Tibial nerve (tissue), 4 donors: Measurements from ENCODE around the gene SUCLG2. TPM values are rescaled to one million over a fixed set of nuclear protein-coding genes. Genes with fewer than 3 reads are reported as not detected.

Source experiments
- DNase-seq, 2 donors: peaks; one replicate each; pipeline ENCODE4 v3.0.0-alpha.2; 2019; ENCODE audit warnings: low spot score in 2 of 2
- H3K27ac ChIP-seq, 4 donors: fragments of 200-600 bp; sonication (generic) in 3 of 4; one replicate each; pipeline ENCODE4 v1.5.1; 2017 to 2019; ENCODE audit warnings: mild to moderate bottlenecking in 1 of 4
- H3K27me3 ChIP-seq, 2 donors: fragments of 200-600 bp; sonication (generic) in 1 of 2; one replicate each; pipeline versions ENCODE4 v1.5.1 to v1.6.0; 2017 to 2019
- H3K36me3 ChIP-seq, 3 donors: fragments of 200-600 bp; sonication (generic); one replicate each; pipeline ENCODE4 v1.5.1; 2018 to 2019
- H3K4me1 ChIP-seq, 4 donors: fragments of 200-600 bp; sonication (generic) in 3 of 4; one replicate each; pipeline ENCODE4 v1.5.1; 2017 to 2019
- H3K4me3 ChIP-seq, 4 donors: fragments of 200-600 bp; sonication (generic) in 3 of 4; one replicate each; pipeline ENCODE4 v1.5.1; 2017 to 2019; ENCODE audit warnings: mild to moderate bottlenecking in 1 of 4, moderate library complexity in 1 of 4
- H3K9me3 ChIP-seq, 4 donors: fragments of 200-600 bp; sonication (generic) in 3 of 4; one replicate each; pipeline ENCODE4 v1.5.1; 2017 to 2019
- EP300 ChIP-seq, 2 donors: sonication (generic); formaldehyde crosslinking; IDR thresholded peaks; one replicate each; pipeline ENCODE4 v1.6.1; 2017; ENCODE audit warnings: antibody characterized with exemption in 2 of 2, mild to moderate bottlenecking in 1 of 2
- POLR2A ChIP-seq, 2 donors: fragments of 450-650 bp; IDR thresholded peaks; one replicate each; pipeline ENCODE4 v1.6.1; 2017; ENCODE audit warnings: antibody characterized with exemption in 2 of 2, mild to moderate bottlenecking in 2 of 2, moderate library complexity in 2 of 2
- WGBS, 2 donors: methylation state at CpG; one replicate each; pipeline ENCODE4 v1.1.5; 2018; 5-methylcytosine and 5-hydroxymethylcytosine counted together
- total RNA-seq, 4 donors: library from RNA; depleted of rRNA; stranded (reverse); fragments of >200 nt; gene quantifications; one replicate each; pipeline ENCODE4 v1.1.0, GENCODE V29; 2016
- TF ChIP-seq, protein P1 (sequence below), 5 experiments: fragments of 200-600 bp in 3 of 5; fragments of 450-650 bp in 2 of 5; sonication (generic) in 3 of 5; IDR thresholded peaks; one replicate each; pipeline ENCODE4 v1.5.1; 2016 to 2019; ENCODE audit warnings: antibody characterized with exemption in 5 of 5, mild to moderate bottlenecking in 3 of 5, moderate library complexity in 2 of 5

SUCLG2 gene
- total RNA-seq, 4 donors from 2014 or later = 28.0 to 52.8 (median 42.7) TPM

DNA sequence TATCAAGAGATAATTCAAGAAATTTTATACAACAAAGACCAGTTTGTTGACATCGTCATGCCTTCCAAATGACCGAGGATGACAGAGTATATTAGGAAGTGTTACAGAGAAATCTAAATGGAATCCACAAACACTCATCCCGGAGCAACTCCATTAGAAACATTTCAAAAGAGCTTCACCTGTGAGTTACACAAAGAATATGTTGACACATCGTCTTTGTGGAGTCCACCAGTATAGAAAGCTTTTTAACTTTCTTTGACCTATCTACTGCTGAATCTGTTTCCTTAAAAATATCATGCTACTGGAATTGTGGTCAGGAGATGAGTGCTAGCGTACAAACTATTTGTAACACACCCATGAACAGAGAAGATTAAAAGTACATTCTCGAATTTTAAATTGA lies 130.4 kb downstream of the SUCLG2 start:
- DNase-seq = no peak
- Histone ChIP-seq H3K9me3 (no peaks in the 10 kb centered on the region), H3K4me1 (no peaks in the 10 kb centered on the region), H3K27ac (no peak overlapping the region), H3K36me3 (peaks cover 0 to 47% (median 2%) of the 10 kb centered on the region in 3 donors), H3K4me3 (no peak overlapping the region), H3K27me3 (no peaks in the 10 kb centered on the region)
- TF ChIP-seq EP300 (IDR thresholded peaks at IDR 0.05) (no peak), POLR2A (IDR thresholded peaks at IDR 0.05) (no peak)
- TF ChIP-seq, protein P1, sequence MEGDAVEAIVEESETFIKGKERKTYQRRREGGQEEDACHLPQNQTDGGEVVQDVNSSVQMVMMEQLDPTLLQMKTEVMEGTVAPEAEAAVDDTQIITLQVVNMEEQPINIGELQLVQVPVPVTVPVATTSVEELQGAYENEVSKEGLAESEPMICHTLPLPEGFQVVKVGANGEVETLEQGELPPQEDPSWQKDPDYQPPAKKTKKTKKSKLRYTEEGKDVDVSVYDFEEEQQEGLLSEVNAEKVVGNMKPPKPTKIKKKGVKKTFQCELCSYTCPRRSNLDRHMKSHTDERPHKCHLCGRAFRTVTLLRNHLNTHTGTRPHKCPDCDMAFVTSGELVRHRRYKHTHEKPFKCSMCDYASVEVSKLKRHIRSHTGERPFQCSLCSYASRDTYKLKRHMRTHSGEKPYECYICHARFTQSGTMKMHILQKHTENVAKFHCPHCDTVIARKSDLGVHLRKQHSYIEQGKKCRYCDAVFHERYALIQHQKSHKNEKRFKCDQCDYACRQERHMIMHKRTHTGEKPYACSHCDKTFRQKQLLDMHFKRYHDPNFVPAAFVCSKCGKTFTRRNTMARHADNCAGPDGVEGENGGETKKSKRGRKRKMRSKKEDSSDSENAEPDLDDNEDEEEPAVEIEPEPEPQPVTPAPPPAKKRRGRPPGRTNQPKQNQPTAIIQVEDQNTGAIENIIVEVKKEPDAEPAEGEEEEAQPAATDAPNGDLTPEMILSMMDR (IDR thresholded peaks at IDR 0.05) = no peak
- WGBS, 2 donors = 58 to 65% methylated on average over 6 of the region's 6 CpGs

DNA sequence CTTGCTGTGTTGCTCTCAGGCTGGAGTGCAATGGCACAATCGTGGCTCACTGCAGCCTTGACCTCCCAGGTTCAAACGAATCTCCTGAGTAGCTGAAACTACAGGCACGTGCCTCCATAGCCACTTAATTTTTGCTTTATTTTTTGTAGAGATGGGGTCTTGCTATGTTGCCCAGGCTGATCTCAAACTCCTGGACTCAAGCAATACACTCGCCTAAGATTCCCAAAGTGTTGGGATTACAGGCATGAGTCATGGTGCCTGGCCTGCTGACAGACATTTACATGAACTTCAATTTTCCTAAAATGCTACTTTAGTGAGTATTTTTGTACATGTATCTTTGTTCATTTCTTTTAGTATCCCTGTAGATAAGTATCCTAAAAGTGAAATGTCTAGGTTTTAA lies 132.3 kb downstream of the SUCLG2 start:
- no peaks in the 10 kb centered on the region for H3K9me3 ChIP-seq
- no peaks in the 10 kb centered on the region for H3K4me1 ChIP-seq
- no peak for TF ChIP-seq EP300 (IDR thresholded peaks at IDR 0.05)
- TF ChIP-seq POLR2A (IDR thresholded peaks at IDR 0.05) = no peak
- TF ChIP-seq, protein P1 (IDR thresholded peaks at IDR 0.05) = no peak
- H3K27ac ChIP-seq = no peak overlapping the region
- no peaks in the 10 kb centered on the region for H3K27me3 ChIP-seq
- WGBS, 2 donors = 97% methylated on average over 4 of the region's 4 CpGs
- peaks cover 0 to 47% (median 3%) of the 10 kb centered on the region in 3 donors for H3K36me3 ChIP-seq
- no peak overlapping the region for H3K4me3 ChIP-seq
- no peak for DNase-seq

DNA sequence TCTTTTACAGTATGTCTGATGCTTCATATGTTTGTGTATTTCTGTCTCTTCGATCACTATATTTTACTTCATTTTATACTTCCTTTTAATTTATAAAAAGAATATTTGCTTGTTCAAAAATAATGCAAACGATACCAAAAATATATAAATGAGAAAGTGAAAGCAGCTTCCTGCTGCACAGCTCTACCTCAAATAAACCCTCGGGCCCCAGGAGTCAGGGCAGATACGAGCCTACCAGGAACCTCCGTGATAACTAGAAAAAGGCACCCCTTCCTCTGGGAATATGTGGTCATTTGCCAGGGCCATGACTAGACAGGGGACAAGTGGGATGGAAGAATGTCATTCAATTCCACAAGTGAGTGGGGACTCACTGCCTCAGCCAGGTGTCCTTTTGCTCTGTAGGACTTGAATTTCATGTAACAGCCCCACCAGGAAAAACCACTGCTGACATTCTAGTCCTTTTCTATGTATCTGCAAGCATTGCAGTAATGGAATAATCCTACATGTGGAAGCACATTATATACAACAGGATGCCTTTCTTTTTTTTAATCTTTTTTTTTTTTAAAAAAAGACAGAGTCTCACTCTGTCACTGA lies 133.3 kb downstream of the SUCLG2 start:
- Histone ChIP-seq H3K36me3 (peaks cover 0 to 47% (median 3%) of the 10 kb centered on the region in 3 donors), H3K4me1 (no peaks in the 10 kb centered on the region), H3K9me3 (no peaks in the 10 kb centered on the region), H3K27me3 (no peaks in the 10 kb centered on the region), H3K4me3 (no peak overlapping the region), H3K27ac (no peak overlapping the region)
- DNase-seq = no peak
- 92 to 94% methylated on average over 5 of the region's 5 CpGs for WGBS, 2 donors
- TF ChIP-seq, protein P1 (IDR thresholded peaks at IDR 0.05) = no peak
- no peak for TF ChIP-seq EP300 (IDR thresholded peaks at IDR 0.05)
- no peak for TF ChIP-seq POLR2A (IDR thresholded peaks at IDR 0.05)

DNA sequence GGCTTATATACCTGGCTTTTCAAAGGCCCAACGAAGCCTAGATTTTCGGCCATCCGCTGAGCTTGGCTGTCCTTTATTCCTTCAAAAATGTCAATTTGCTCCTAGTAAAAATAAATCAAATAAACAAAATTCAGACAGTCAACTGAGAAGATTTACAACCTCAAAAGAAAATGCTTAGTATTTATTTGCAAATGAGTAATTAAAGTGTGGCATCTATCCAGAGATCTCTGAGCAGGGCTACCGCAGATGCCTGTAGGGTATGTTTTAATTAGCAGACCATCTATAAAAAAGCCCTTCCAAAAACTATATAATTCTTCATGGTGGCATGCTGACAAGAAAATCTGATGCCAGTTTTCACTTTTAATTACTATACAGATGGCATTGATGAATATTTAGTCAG lies 136.2 kb downstream of the SUCLG2 start:
- Histone ChIP-seq H3K4me1 (no peaks in the 10 kb centered on the region), H3K36me3 (peaks cover 0 to 65% (median 3%) of the 10 kb centered on the region in 3 donors)
- DNase-seq = no peak

DNA sequence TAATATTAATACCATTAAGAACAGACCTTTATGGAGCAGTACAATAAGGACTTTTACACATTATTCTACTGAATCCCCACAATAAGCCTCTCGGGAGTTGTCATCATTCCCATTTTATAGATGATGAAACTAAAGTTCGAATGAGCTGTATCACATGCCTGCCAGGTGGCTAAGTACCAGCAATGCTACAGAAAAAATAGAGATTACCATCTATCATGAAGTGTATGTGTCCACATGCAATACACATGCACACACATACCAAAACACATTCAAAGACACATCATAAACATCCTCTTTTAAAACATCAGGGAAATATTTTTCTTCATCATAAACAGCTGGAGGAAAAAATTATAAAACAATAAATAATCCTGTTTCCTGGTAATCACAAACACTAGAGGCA lies 136.6 kb downstream of the SUCLG2 start:
- H3K27ac ChIP-seq = no peak overlapping the region
- no peak overlapping the region for H3K4me3 ChIP-seq
- no peaks in the 10 kb centered on the region for H3K27me3 ChIP-seq
- no peak for TF ChIP-seq POLR2A (IDR thresholded peaks at IDR 0.05)
- TF ChIP-seq, protein P1 (IDR thresholded peaks at IDR 0.05) = no peak
- TF ChIP-seq EP300 (IDR thresholded peaks at IDR 0.05) = no peak
- DNase-seq = no peak
- H3K9me3 ChIP-seq = no peaks in the 10 kb centered on the region
- H3K4me1 ChIP-seq = no peaks in the 10 kb centered on the region
- peaks cover 0 to 65% (median 3%) of the 10 kb centered on the region in 3 donors for H3K36me3 ChIP-seq
- WGBS, 2 donors = 83 to 89% methylated on average over 2 of the region's 2 CpGs

More for the DNA sequence above, 136.2 kb downstream of the SUCLG2 start:
- WGBS, 2 donors = 94 to 96% methylated on average over 4 of the region's 4 CpGs
- Histone ChIP-seq H3K27ac (no peak overlapping the region), H3K4me3 (no peak overlapping the region), H3K9me3 (no peaks in the 10 kb centered on the region), H3K27me3 (no peaks in the 10 kb centered on the region)
- TF ChIP-seq, protein P1 (IDR thresholded peaks at IDR 0.05) = no peak
- TF ChIP-seq POLR2A (IDR thresholded peaks at IDR 0.05) (no peak), EP300 (IDR thresholded peaks at IDR 0.05) (no peak)
